NCI-H524 (cell line): Measurements from ENCODE around the gene DHFR2.
A peak's percentile ranks its signal among the peaks of the same experiment; 100 is the strongest.
"Not testable (repeated sequence)": the region's sequence is repeated elsewhere in the genome, so short reads cannot be mapped to it uniquely, and the experiment has no call there.

Source experiments
- DNase-seq, 2 experiments: peaks; one replicate each; lab custom pipeline; 2025; lab: John Stamatoyannopoulos, UW

Gene DHFR2

DNA sequence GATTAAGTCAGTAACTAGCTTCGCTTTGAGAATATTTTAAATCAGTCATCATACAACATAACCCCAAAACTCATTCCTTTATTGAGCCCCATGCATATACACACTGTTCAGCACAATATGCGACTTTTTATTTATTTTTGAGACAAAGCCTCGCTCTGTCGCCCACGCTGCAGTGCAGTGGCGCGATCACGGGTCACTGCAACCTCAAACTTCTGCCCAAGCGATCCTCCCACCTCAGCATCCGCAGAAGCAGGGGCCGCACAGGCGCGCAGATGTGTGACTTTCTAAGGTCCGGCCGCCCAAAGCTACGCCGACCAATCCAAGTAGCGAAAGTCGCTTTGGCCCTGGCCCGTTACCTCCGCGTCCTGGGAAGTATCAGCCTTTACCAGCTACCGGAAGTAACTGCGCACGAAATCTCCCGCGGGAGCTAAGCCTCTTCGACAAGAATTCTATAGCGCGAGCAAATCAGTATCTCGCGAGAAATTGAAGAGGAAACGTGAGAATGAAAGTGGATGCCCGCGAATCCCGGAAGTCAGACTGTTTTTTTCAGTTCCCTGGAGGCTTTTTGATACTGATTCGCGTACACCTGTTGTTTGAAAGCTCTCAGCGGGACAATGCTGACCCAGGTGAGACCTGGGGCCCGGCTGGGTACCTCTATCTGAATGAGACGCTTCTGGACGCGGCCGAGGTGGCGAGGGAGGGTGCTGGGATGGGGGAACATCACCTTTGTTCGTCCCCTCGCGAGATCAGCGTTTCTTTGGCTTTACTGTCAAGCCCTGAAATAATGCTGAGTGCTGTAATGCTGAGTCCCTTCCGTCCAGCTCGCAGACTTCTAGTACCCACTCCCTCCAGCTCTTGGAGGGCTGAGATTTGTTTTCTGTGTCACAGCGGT is at the start of gene DHFR2, which contains the start of gene NSUN3:
Gene DHFR2 (minus strand): TSS at position 404 of the 892 bp plus-strand sequence. CDS start 1,405 bp downstream, outside the sequence.
Gene NSUN3 (plus strand): TSS at position 549 of the 892 bp plus-strand sequence. CDS start 66 bp downstream, at position 615.
- DNase-seq = peak; percentile 99 to 100

DNA sequence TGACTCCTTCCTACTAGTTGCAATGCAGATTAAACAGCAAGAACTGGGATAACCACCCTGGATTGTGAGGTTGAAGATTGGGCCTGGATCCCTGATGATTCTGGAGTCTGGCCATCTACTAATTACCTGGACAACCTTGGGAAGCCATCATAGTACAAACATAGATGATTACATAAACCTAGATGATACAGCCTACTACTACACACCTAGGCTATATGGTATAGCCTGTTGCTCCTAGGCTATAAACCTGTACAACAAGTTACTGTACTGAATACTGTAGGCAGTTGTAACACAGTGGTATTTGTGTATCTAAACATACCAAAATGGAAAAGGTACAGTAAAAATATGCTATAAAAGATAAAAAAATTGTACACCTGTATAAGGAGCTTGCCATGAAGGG is 48.1 kb upstream of the DHFR2 start:
- DNase-seq = no peak

GRCh38 chr3:94110232-94110631 is 47.5 kb upstream of the DHFR2 start:
- not testable (repeated sequence) for DNase-seq

- no peak for DNase-seq
These were observed 43.6 kb upstream of the DHFR2 start for GRCh38 chr3:94106268-94106667.

DNA sequence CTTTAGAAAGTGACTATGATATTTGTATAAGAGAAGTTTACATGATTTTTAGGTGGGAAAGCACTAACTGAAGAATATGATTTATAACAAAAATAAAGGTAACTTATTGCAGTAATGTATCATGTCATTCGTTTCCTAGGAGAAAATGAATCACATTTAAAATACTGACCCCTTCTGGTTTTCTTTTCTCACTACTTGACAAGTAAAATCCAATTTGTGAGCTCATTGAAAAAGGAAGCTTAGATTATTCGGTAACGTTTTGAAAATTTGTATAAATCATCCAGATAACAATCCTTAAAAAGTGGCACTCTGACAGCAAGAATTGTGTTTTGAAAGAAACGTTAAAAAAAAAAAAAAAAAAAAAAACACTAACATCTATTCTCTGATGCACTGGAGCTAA is 39.1 kb upstream of the DHFR2 start:
- DNase-seq = peak in 1 of 2 experiments; percentile 30

DNA sequence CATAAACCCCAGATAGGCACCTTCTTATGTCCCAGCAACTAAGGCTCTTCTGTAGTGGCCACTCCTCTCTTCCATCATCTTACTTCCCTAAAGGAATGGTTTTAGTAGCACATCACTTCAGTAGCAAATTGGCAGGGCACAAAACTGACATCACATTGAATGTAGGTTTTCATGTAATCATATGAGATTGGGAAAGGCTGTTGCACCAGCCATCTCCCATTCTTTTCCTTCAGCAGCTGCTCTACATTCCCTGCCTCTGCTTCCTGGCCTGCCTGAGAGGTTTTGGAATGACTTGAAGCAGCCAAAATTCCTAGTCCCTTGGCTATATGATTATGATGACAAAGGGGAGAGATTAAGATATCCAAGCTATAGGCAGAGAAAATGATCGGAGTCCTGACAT is 36.6 kb upstream of the DHFR2 start:
- no peak for DNase-seq

DNA sequence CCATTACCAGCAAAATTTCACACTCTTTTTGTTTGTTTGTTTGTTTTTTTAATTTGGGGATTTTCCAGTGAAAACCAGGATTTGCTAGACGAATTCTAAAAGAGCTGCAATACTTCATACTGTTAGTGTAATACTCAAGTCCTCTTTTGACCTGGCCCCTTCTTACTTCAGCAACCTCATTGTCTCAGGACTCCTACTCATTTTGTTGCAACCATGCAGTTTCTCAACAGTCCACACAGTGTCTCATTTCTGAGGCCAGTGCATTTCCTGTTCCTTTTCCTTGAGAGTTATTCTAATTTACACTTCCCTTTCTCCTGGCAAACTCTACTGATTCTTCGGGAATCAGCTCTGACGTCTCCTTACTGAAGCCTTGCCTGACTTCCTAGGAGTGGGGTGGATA is 35.7 kb upstream of the DHFR2 start:
- DNase-seq = no peak

- no peak for DNase-seq
These were observed 32.4 kb upstream of the DHFR2 start for GRCh38 chr3:94095111-94095510.

- no peak for DNase-seq
These were observed 30.4 kb upstream of the DHFR2 start for GRCh38 chr3:94093151-94093550.

GRCh38 chr3:94092086-94092485 is 29.4 kb upstream of the DHFR2 start:
- no peak for DNase-seq

DNA sequence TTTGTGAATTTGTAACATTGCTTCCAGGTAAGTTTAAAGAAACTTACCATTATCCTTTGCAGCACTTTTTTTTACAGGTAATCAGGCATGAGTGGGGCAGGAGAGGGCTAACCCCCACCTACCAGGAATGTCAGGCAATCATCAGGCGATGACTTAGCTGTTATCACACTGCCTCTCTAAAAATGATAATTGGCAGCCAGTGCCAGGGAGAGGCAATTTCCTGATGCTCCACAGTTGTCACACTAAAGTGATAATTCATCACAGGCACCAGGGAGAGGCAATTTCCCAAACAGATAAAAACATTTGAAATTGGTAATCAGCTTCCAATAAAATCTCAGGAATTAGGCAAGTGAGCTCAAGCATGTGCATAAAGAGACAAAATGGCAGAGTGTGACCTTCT is 26.4 kb upstream of the DHFR2 start:
- no peak for DNase-seq

- no peak for DNase-seq
These were observed 20.5 kb upstream of the DHFR2 start for GRCh38 chr3:94083261-94083660.

- DNase-seq = peak; percentile 41 to 65
These were observed 19.7 kb upstream of the DHFR2 start for GRCh38 chr3:94082391-94082937.

DNA sequence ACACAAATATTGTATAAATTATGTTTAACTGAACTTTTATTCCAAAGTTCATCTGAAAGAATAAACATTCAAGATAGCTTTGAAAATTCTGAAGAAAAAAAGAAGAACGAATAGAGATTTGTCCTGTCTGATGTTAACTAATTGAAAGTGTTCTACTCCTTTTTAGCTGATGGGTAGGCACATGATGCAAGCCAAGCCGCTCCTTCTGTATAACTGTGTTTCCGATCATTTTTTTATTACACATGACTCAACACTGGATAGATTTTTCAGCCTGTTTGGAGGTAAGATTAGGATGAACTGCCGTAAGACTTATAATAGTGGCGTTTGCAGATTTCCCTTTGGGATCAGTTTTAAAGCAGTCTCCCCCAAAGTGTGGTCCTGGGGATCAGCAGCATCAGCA is 19.2 kb upstream of the DHFR2 start:
- DNase-seq = no peak

DNA sequence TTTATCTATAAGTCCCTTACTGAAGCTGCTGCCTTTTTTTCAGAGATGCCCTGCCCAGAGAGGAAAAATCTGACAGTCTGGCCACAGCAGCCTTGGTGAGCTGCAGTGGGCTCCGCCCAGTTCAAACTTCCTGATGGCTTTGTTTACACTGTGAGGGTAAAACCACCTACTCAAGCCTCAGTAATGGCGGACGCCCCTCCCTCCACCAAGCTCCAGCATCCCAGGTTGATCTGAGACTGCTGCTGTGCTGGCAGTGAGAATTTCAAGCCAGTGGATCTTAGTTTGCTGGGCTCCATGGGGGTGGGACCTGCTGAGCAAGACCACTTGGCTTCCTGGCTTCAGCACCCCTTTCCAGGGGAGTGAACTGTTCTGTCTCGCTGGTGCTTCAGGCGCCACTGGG is 17.8 kb upstream of the DHFR2 start:
- DNase-seq = peak in 1 of 2 experiments; percentile 48

DNA sequence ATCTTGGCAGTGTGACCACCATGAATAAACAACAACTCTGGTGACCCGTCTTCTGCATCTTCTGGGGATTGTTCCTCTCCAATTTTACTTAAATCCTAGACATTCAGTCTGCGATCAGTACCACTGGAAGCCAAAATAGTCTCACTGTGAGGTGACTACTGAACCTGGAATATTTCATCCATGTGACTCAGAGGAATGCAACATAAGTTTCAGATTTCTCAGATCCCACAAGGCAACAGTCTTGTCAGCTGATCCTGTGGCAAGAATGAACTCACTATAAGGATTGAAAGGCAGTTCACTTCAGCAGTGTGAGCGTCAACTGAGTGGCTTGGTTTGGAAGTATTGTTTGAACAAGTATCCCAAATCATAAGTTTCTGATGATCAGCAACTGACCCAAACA is 13.3 kb upstream of the DHFR2 start:
- no peak for DNase-seq

DNA sequence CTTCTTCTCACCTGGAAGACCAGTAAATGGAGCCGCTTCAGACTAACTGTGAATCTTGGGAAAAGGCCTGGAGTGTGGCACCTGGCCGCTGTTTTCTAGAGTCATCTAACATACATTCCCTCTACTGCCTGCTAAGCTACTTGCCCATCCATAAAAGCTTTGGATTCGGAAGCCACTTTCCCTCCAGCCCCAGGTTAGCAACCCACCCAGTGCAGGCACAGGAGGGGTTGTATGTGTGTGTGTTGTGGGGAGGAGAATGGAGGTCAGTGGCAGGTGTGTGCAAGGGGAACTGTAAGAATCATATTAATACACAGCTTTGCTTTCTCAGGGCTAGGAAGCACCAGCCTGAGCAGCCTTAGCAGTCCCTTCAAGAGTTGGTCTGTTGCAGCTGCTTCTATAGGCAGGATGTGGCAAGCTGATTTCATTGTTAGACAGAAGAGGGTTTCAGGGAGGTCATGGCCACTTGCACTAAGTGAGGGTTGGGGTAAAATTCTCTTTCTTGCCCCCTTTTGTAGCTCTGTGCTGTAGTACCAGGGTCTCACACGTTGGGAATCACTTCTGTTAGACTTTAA is 9.1 kb upstream of the DHFR2 start:
- no peak for DNase-seq

GRCh38 chr3:94070341-94070911 is 7.7 kb upstream of the DHFR2 start:
- DNase-seq = no peak

DNA sequence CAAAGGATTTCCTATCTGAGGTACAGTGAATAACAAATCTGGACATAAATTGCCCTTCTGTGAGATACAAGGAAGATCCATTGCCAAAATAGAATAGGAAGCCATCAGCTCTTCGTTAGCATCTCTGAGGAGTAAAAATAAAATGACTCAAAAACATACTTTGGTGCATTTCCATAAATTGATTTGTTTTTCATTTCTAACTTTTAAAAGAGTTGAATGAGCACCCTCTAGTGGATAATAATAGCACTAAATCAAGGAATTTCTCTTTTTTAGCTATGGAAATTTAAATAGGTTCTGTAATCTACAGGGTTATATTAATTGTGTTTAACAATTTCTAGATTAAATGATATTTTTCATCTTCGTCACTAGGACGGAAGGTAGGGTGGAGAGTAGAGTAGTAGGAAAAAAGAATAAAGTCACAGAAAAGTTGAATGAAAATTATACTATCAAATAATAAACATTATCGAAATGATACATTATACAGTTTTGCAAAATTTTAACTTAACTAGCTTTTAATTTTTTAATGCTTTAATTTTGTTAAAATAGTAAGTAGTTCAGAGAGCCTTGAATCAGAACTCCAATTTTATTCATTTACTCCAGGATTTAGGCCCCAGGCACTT is 6.6 kb upstream of the DHFR2 start:
- DNase-seq = peak in 1 of 2 experiments; percentile 23

- DNase-seq = no peak
These were observed 4.1 kb upstream of the DHFR2 start for GRCh38 chr3:94066506-94067500.
